ENCODE measurements around the gene COX5B. TPM values are rescaled to one million over a fixed set of nuclear protein-coding genes. Genes with fewer than 3 reads are reported as not detected.

COX5B gene
- total RNA-seq: 303 TPM

GRCh38 chr2:97645695-97646629 lies at the start of gene COX5B:
Gene COX5B (plus strand): TSS chr2:97646062. CDS start chr2:97646087, 25 bp downstream.

GRCh38 chr2:97663962-97664635 lies 18.2 kb downstream of the COX5B start, which contains the start of gene ACTR1B:
Gene ACTR1B (minus strand): TSS chr2:97664044. CDS start chr2:97663890, 154 bp downstream.

DNA sequence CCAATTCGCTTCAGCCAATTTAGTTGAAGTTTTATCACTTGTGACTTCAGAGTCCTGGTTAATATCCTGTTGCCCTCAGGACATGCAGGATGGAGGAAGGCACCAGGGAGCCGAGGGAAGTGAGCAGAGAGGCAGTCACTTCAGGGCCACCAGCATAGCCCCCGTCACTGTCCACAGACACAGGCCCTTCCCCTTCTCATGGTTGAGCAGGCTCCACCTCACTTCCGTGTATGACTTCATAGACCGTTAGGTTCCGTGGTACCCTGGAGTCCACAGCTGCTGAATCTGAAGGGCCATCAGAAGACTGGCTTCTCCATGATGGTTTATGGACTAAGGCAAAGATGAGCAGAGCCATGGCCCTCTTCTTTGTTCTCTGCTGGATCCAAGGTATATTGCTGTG lies 23.6 kb downstream of the COX5B start, which contains the start of gene C2orf92:
TSS of gene C2orf92 (plus strand) at position 266 of the 400 bp plus-strand sequence. CDS start at position 342, 76 bp downstream.

Small RNA genes within 50 kb of the gene (small RNA-seq; reads per million reads assigned to genes)
- gene RNU4-8P: 0.15 reads per million

Other genes starting within 250 kb of the COX5B start
- 297 TPM for gene ANKRD36B, start 56.2 kb upstream of the COX5B start, total RNA-seq
- 32.8 TPM for gene ACTR1B, start 18.0 kb downstream of the COX5B start, total RNA-seq
- gene C2orf92, start 23.7 kb downstream of the COX5B start, total RNA-seq: 8.1 TPM
- 1.4 TPM for gene ZAP70, start 67.5 kb downstream of the COX5B start, total RNA-seq

Data from diencephalon (tissue), 1 donor.